Activated naive CD4-positive, alpha-beta T cell treated with anti-CD3 and anti-CD28 coated beads for 36 hours (primary cell): ENCODE data around the gene RRP7A. TPM values are rescaled to one million over a fixed set of nuclear protein-coding genes. Genes with fewer than 3 reads are reported as not detected.
A peak's percentile ranks its signal among the peaks of the same experiment; 100 is the strongest.
"Not testable (repeated sequence)": the region's sequence is repeated elsewhere in the genome, so short reads cannot be mapped to it uniquely, and the experiment has no call there.

Experiments
- CTCF ChIA-PET: fragments of 350-600 bp; sonication (Branson Sonifier 250); formaldehyde crosslinking; loops from one replicate; lab custom pipeline; 2021; ENCODE audit warnings: antibody characterized with exemption; lab: Charles Lee
- DNase-seq: peaks from one replicate; pipeline ENCODE4 v3.0.0-alpha.2; 2020
- H3K27ac Mint-ChIP-seq: one replicate; pipeline ENCODE4 v1.8.0; 2021; ENCODE audit warnings: mild to moderate bottlenecking, mixed read lengths
- H3K27me3 Mint-ChIP-seq: one replicate; pipeline ENCODE4 v1.8.0; 2021; ENCODE audit warnings: low read depth, mixed read lengths
- H3K36me3 Mint-ChIP-seq: one replicate; pipeline ENCODE4 v1.8.0; 2021; ENCODE audit warnings: low read depth, mixed read lengths
- H3K4me1 Mint-ChIP-seq: one replicate; pipeline ENCODE4 v1.8.0; 2021; ENCODE audit warnings: low read depth, mixed read lengths
- H3K4me3 Mint-ChIP-seq: one replicate; pipeline ENCODE4 v1.8.0; 2021; ENCODE audit warnings: mild to moderate bottlenecking, moderate library complexity, mixed read lengths
- H3K9me3 Mint-ChIP-seq: one replicate; pipeline ENCODE4 v1.8.0; 2021; ENCODE audit warnings: mixed read lengths
- intact Hi-C: fragments of 100-400 bp; cut with micrococcal nuclease; formaldehyde crosslinking; loops from one replicate; pipeline ENCODE4 v1.15.1; 2023
- total RNA-seq, 2 experiments: library from RNA; stranded (reverse); gene quantifications; one replicate each; pipeline ENCODE4 v1.2.3, GENCODE V29; 2021

Gene RRP7A
- total RNA-seq, 2 experiments from 2014 or later = 104 to 111 TPM

GRCh38 chr22:42509548-42509947 is 10.0 kb downstream of the RRP7A start:
- no peak for DNase-seq
- CTCF ChIA-PET = no interaction called here
- H3K27ac Mint-ChIP-seq = no peak overlapping the region
- no peaks in the 10 kb centered on the region for H3K4me1 Mint-ChIP-seq
- H3K4me3 Mint-ChIP-seq = no peak overlapping the region
- H3K9me3 Mint-ChIP-seq = no peaks in the 10 kb centered on the region
- intact Hi-C loops = no loop called here
- H3K36me3 Mint-ChIP-seq = peaks cover 7% of the 10 kb centered on the region
- no peaks in the 10 kb centered on the region for H3K27me3 Mint-ChIP-seq

- H3K4me3 Mint-ChIP-seq, intact Hi-C loops, H3K4me1 Mint-ChIP-seq, DNase-seq, H3K36me3 Mint-ChIP-seq, H3K9me3 Mint-ChIP-seq, H3K27ac Mint-ChIP-seq, H3K27me3 Mint-ChIP-seq, CTCF ChIA-PET: not testable (repeated sequence)
Observed at GRCh38 chr22:42508975-42509364, 10.6 kb downstream of the RRP7A start.

GRCh38 chr22:42508327-42508974 is 11.1 kb downstream of the RRP7A start:
- H3K27me3 Mint-ChIP-seq, H3K4me3 Mint-ChIP-seq, H3K36me3 Mint-ChIP-seq, intact Hi-C loops, H3K27ac Mint-ChIP-seq, H3K9me3 Mint-ChIP-seq, CTCF ChIA-PET, H3K4me1 Mint-ChIP-seq, DNase-seq: not testable (repeated sequence)

DNA sequence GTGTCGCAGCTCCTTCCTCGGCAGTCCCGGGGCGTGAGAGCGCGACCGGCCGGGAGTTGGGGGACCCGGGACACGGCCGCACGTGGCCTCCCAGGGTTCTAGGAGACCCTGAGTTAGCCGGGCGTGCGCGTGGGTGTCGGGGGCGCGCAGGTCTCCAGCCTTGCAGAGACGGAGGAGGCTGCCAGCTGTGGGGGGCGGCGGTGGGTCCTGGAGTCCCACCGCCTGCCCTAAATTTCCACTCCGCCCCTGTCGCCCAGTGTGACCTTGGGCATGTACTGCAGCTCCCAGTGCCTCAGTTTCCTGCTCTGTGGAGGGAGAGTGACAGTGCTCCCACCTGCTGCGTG is 18.8 kb downstream of the RRP7A start:
- Mint-ChIP-seq H3K9me3 (no peaks in the 10 kb centered on the region), H3K4me1 (peaks cover 8% of the 10 kb centered on the region), H3K27ac (no peak overlapping the region), H3K4me3 (no peak overlapping the region), H3K27me3 (no peaks in the 10 kb centered on the region), H3K36me3 (no peaks in the 10 kb centered on the region)
- CTCF ChIA-PET = interaction anchor here (0.6 kb wide), 1 partner anchor 70 kb away, joined by 4 read pairs; no protein-coding TSS in a partner anchor
- intact Hi-C loops = loop anchor here (2.0 kb wide), 2 partner anchors 18 to 56 kb away; partner anchors contain the start of gene RRP7A
- DNase-seq = no peak

- H3K27me3 Mint-ChIP-seq = no peaks in the 10 kb centered on the region
- H3K4me1 Mint-ChIP-seq = peaks cover 8% of the 10 kb centered on the region
- H3K27ac Mint-ChIP-seq = no peak overlapping the region
- peak; percentile 87 for DNase-seq
- CTCF ChIA-PET = no interaction called here
- H3K36me3 Mint-ChIP-seq = no peaks in the 10 kb centered on the region
- H3K4me3 Mint-ChIP-seq = peak overlapping the region; percentile 39
- intact Hi-C loops = loop anchor here (2.0 kb wide), 2 partner anchors 19 to 55 kb away; partner anchors contain the start of gene RRP7A
- no peaks in the 10 kb centered on the region for H3K9me3 Mint-ChIP-seq
Observed at GRCh38 chr22:42500161-42500835, 19.3 kb downstream of the RRP7A start.

DNA sequence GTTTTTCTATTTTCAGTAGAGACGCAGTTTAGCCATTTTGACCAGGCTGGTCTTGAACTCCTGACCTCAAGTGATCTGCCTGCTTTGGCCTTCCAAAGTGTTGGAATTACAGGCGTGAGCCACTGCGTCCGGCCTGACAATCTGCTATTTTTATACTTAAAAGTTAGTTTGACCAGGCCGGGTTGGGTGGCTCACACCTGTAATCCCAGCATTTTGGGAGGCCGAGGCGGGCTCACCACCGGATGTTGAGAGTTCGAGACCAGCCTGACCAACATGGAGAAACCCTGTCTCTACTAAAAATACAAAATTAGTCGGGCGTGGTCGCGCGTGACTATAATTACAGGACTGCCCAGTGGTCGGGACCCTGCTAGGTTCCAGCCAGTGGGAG is 19.8 kb downstream of the RRP7A start:
- H3K4me1 Mint-ChIP-seq, H3K36me3 Mint-ChIP-seq, CTCF ChIA-PET, DNase-seq, H3K27me3 Mint-ChIP-seq, H3K9me3 Mint-ChIP-seq, H3K27ac Mint-ChIP-seq: not testable (repeated sequence)
- intact Hi-C loops = loop anchor here (2.0 kb wide), 2 partner anchors 19 to 55 kb away; partner anchors contain the start of gene RRP7A
- peak overlapping the region; percentile 39 for H3K4me3 Mint-ChIP-seq

GRCh38 chr22:42495533-42496141 is 24.0 kb downstream of the RRP7A start:
- CTCF ChIA-PET, H3K36me3 Mint-ChIP-seq, H3K27me3 Mint-ChIP-seq, H3K27ac Mint-ChIP-seq, H3K4me3 Mint-ChIP-seq, intact Hi-C loops, H3K9me3 Mint-ChIP-seq, DNase-seq, H3K4me1 Mint-ChIP-seq: not testable (repeated sequence)

GRCh38 chr22:42493393-42493792 is 26.2 kb downstream of the RRP7A start:
- DNase-seq = no peak
- intact Hi-C loops = no loop called here
- no peaks in the 10 kb centered on the region for H3K27me3 Mint-ChIP-seq
- H3K36me3 Mint-ChIP-seq = no peaks in the 10 kb centered on the region
- H3K27ac Mint-ChIP-seq = no peak overlapping the region
- H3K4me1 Mint-ChIP-seq = peaks cover 3% of the 10 kb centered on the region
- CTCF ChIA-PET = no interaction called here
- H3K4me3 Mint-ChIP-seq = no peak overlapping the region
- no peaks in the 10 kb centered on the region for H3K9me3 Mint-ChIP-seq

- CTCF ChIA-PET = no interaction called here
- H3K27me3 Mint-ChIP-seq = no peaks in the 10 kb centered on the region
- H3K4me1 Mint-ChIP-seq = no peaks in the 10 kb centered on the region
- intact Hi-C loops = no loop called here
- H3K4me3 Mint-ChIP-seq = no peak overlapping the region
- no peaks in the 10 kb centered on the region for H3K36me3 Mint-ChIP-seq
- H3K27ac Mint-ChIP-seq = no peak overlapping the region
- no peak for DNase-seq
- no peaks in the 10 kb centered on the region for H3K9me3 Mint-ChIP-seq
Observed at GRCh38 chr22:42492323-42492690, 27.3 kb downstream of the RRP7A start.

- Mint-ChIP-seq H3K36me3 (no peaks in the 10 kb centered on the region), H3K4me3 (no peak overlapping the region), H3K4me1 (no peaks in the 10 kb centered on the region), H3K27me3 (no peaks in the 10 kb centered on the region), H3K27ac (no peak overlapping the region), H3K9me3 (no peaks in the 10 kb centered on the region)
- intact Hi-C loops = no loop called here
- CTCF ChIA-PET = no interaction called here
- DNase-seq = no peak
Observed at GRCh38 chr22:42490243-42490832, 29.3 kb downstream of the RRP7A start.

DNA sequence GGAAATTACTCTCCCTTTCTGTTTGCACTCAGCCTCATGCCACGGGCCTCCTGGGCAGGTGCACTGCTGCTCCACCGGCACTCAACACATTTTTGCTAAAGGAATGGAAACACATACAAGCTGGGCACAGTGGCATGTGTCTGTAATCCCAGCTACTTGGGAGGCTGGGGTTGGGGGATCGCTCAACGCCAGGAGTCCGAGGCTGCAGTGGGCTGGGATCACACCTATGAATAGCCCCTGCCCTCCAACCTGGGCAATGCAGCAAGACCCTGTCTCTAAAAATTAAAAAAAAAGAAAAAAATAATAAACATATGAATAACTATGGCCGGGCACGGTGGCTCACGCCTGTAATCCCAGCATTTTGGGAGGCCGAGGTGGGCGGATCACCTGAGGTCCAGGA is 30.6 kb downstream of the RRP7A start:
- no peaks in the 10 kb centered on the region for H3K36me3 Mint-ChIP-seq
- H3K27ac Mint-ChIP-seq = no peak overlapping the region
- CTCF ChIA-PET = no interaction called here
- no peaks in the 10 kb centered on the region for H3K27me3 Mint-ChIP-seq
- intact Hi-C loops = no loop called here
- DNase-seq = no peak
- H3K4me1 Mint-ChIP-seq = no peaks in the 10 kb centered on the region
- H3K4me3 Mint-ChIP-seq = no peak overlapping the region
- H3K9me3 Mint-ChIP-seq = no peaks in the 10 kb centered on the region

GRCh38 chr22:42484506-42484905 is 35.1 kb downstream of the RRP7A start:
- Mint-ChIP-seq H3K27me3 (no peaks in the 10 kb centered on the region), H3K36me3 (no peaks in the 10 kb centered on the region), H3K27ac (no peak overlapping the region), H3K4me3 (no peak overlapping the region), H3K9me3 (no peaks in the 10 kb centered on the region), H3K4me1 (no peaks in the 10 kb centered on the region)
- intact Hi-C loops = no loop called here
- DNase-seq = no peak
- CTCF ChIA-PET = interaction anchor here (0.5 to 1.2 kb wide), 3 partner anchors 10 to 61 kb away, joined by 3 read pairs; no protein-coding TSS in a partner anchor
